Spleen (tissue), 11 donors: Measurements from ENCODE around the gene KBTBD8. TPM values are rescaled to one million over a fixed set of nuclear protein-coding genes. Genes with fewer than 3 reads are reported as not detected.

ENCODE experiments used
- DNase-seq: peaks from one replicate; pipeline ENCODE4 v3.0.0-alpha.2; 2020
- H3K27ac ChIP-seq, 8 donors: fragments of 200-600 bp; sonication (generic) in 7 of 8; 1 replicate in 4 of 8; 2 replicates in 4 of 8; pipeline versions ENCODE4 v1.5.0 to v1.8.0; 2016 to 2021; ENCODE audit warnings: inconsistent platforms in 4 of 8, mild to moderate bottlenecking in 4 of 8, moderate library complexity in 1 of 8
- H3K27me3 ChIP-seq, 7 donors: fragments of 200-600 bp; sonication (generic) in 6 of 7; replicated peaks in 1 of 7; 1 replicate in 4 of 7; 2 replicates in 3 of 7; pipeline versions ENCODE4 v1.5.0 to v1.8.0; 2016 to 2021; ENCODE audit warnings: inconsistent platforms in 3 of 7, mild to moderate bottlenecking in 1 of 7
- H3K36me3 ChIP-seq, 6 donors: fragments of 200-600 bp; sonication (generic) in 5 of 6; 1 replicate in 4 of 6; 2 replicates in 2 of 6; pipeline versions ENCODE4 v1.5.0 to v1.8.0; 2016 to 2021; ENCODE audit warnings: inconsistent platforms in 2 of 6
- H3K4me1 ChIP-seq, 6 donors: fragments of 200-600 bp; sonication (generic) in 5 of 6; 1 replicate in 3 of 6; 2 replicates in 3 of 6; pipeline versions ENCODE4 v1.5.0 to v1.8.0; 2016 to 2021; ENCODE audit warnings: inconsistent platforms in 3 of 6
- H3K4me3 ChIP-seq, 8 donors: fragments of 200-600 bp; sonication (generic) in 7 of 8; 1 replicate in 4 of 8; 2 replicates in 4 of 8; pipeline versions ENCODE4 v1.5.0 to v1.8.0; 2016 to 2021; ENCODE audit warnings: inconsistent platforms in 4 of 8, mild to moderate bottlenecking in 4 of 8, moderate library complexity in 2 of 8
- H3K9me3 ChIP-seq, 8 donors: fragments of 200-600 bp; sonication (generic) in 7 of 8; 1 replicate in 4 of 8; 2 replicates in 4 of 8; pipeline versions ENCODE4 v1.5.0 to v1.8.0; 2016 to 2021; ENCODE audit warnings: inconsistent platforms in 4 of 8
- POLR2A ChIP-seq, 3 donors: fragments of 450-650 bp; IDR thresholded peaks; one replicate each; pipeline ENCODE4 v1.5.1; 2017; ENCODE audit warnings: antibody characterized with exemption in 3 of 3, mild to moderate bottlenecking in 1 of 3
- POLR2AphosphoS5 ChIP-seq, 3 donors: sonication (generic); formaldehyde crosslinking; IDR thresholded peaks; one replicate each; pipeline ENCODE4 v1.5.1; 2017; ENCODE audit warnings: antibody characterized with exemption in 3 of 3
- WGBS, 5 donors: extraction: QIAGEN DNeasy Blood & Tissue Kit in 3 of 5; methylation state at CpG; one replicate each; pipeline versions ENCODE4 v1.1.5 to v1.1.7; 2013 to 2018; 5-methylcytosine and 5-hydroxymethylcytosine counted together
- intact Hi-C: fragments of 100-400 bp; cut with DNase I; formaldehyde crosslinking; loops from one replicate; pipeline ENCODE4 v1.15.0; 2023; ENCODE audit warnings: low total_unique reads
- polyA plus RNA-seq, 3 donors: library from polyadenylated mRNA; stranded (reverse); fragments of 200-250 nt; gene quantifications; one replicate each; pipeline ENCODE4 v1.2.1, GENCODE V29; 2013
- total RNA-seq, 7 donors: library from RNA; depleted of rRNA in 3 of 7; stranded (reverse); fragments of >200 nt in 3 of 7; fragmentation: NEBNext Ultra II Directional in 4 of 7; extraction: Animal tissue kit (Norgen Biotek cat#: 25700) in 4 of 7; gene quantifications; one replicate each; pipeline versions ENCODE4 v1.1.0 to v1.2.1, GENCODE V29; 2016 to 2021
- TF ChIP-seq, protein P1 (sequence below), 11 experiments: fragments of 200-600 bp in 7 of 11; fragments of 450-650 bp in 4 of 11; sonication (generic) in 4 of 11; IDR thresholded peaks in 8 of 11; conservative IDR thresholded peaks in 3 of 11; 1 replicate in 7 of 11; 2 replicates in 4 of 11; pipeline versions ENCODE4 v1.4.0 to v1.8.0; 2016 to 2021; ENCODE audit warnings: antibody characterized with exemption in 11 of 11, inconsistent platforms in 4 of 11, mild to moderate bottlenecking in 1 of 11
- donor health status: healthy with polysubstance abuse.
- donor health status: DM: no; HTN: no; CAD: no; lungs with moderate emphysema.
- donor health status: DM: no; HTN: no; CAD: no.
- donor health status: Bipolar disorder and iron deficiency.
- donor health status: healthy.
- donor health status: DM: no; HTN: no; CAD: no.
- donor health status: DM: yes; HTN: yes; CAD: no.

The KBTBD8 gene
- total and polyA plus RNA-seq, 10 donors = 9.8 to 31.9 (median 12.7) TPM

GRCh38 chr3:66989860-66990696 lies 8.0 kb upstream of the KBTBD8 start:
- Histone ChIP-seq H3K27ac (peak overlapping the region in 4 of 8 donors; percentile 33 to 73 (median 60)), H3K9me3 (no peaks in the 10 kb centered on the region), H3K4me3 (peak overlapping the region in 5 of 8 donors; percentile 4 to 62 (median 26)), H3K27me3 (no peaks in the 10 kb centered on the region), H3K36me3 (no peaks in the 10 kb centered on the region), H3K4me1 (no peaks in the 10 kb centered on the region)
- 80 to 84% (median 81%) methylated on average over 7 of the region's 7 CpGs for WGBS, 5 donors
- no peak for DNase-seq
- TF ChIP-seq POLR2AphosphoS5 (IDR thresholded peaks at IDR 0.05) (no peak), POLR2A (IDR thresholded peaks at IDR 0.05) (no peak)
- TF ChIP-seq, protein P1, sequence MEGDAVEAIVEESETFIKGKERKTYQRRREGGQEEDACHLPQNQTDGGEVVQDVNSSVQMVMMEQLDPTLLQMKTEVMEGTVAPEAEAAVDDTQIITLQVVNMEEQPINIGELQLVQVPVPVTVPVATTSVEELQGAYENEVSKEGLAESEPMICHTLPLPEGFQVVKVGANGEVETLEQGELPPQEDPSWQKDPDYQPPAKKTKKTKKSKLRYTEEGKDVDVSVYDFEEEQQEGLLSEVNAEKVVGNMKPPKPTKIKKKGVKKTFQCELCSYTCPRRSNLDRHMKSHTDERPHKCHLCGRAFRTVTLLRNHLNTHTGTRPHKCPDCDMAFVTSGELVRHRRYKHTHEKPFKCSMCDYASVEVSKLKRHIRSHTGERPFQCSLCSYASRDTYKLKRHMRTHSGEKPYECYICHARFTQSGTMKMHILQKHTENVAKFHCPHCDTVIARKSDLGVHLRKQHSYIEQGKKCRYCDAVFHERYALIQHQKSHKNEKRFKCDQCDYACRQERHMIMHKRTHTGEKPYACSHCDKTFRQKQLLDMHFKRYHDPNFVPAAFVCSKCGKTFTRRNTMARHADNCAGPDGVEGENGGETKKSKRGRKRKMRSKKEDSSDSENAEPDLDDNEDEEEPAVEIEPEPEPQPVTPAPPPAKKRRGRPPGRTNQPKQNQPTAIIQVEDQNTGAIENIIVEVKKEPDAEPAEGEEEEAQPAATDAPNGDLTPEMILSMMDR (IDR thresholded peaks at IDR 0.05 in 8 of 11, conservative IDR thresholded peaks at IDR 0.05 in 3 of 11) = peak in 4 of 11 experiments; percentile 12 to 37 (median 20)
- intact Hi-C loops = no loop called here

DNA sequence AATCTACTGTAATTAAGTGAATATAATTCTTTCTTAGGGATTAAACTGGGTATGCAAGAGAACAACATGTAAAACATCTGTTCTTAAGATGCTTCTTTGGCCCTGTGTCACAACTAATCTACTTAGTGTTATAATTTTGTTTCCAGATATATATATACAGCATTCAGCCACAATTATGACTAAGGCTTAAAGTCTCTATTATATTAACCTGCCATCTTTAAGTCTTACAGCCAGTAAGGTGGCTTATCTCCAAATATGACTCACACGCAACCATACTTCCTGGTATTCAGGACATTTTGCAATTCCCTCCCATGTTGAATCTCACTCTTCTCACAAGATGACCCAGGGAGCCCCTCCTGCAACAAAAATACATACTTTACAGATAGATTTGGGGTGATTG lies 6.6 kb upstream of the KBTBD8 start:
- H3K4me1 ChIP-seq = no peaks in the 10 kb centered on the region
- no peak for DNase-seq
- 43 to 73% (median 64%) methylated on average over 1 of the region's 1 CpG for WGBS, 5 donors
- intact Hi-C loops = no loop called here
- no peak for TF ChIP-seq POLR2A (IDR thresholded peaks at IDR 0.05)
- no peak for TF ChIP-seq POLR2AphosphoS5 (IDR thresholded peaks at IDR 0.05)
- TF ChIP-seq, protein P1 (IDR thresholded peaks at IDR 0.05 in 8 of 11, conservative IDR thresholded peaks at IDR 0.05 in 3 of 11) = no peak
- peaks cover 0 to 1% (median 0%) of the 10 kb centered on the region in 7 donors for H3K27me3 ChIP-seq
- H3K36me3 ChIP-seq = no peaks in the 10 kb centered on the region
- H3K4me3 ChIP-seq = no peak overlapping the region
- H3K9me3 ChIP-seq = no peaks in the 10 kb centered on the region
- H3K27ac ChIP-seq = no peak overlapping the region

DNA sequence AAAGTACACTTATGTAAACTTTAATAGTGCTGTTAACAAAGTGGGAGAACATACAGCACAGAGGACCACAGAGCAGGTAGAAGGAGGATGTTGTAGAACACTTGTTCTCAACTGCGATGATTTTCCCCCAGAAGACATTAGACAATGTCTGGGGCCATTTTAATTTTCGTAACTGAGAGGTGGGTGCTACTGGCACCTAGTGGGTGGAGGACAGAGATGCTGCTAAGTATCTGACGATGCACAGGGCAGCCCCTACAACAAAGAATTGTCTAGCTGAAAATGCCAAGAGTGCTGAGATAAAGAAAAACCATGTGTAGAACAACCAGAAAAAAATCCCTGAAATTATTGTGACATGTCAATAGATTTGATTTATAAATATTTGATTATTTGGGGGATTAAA lies 5.0 kb upstream of the KBTBD8 start:
- 85 to 89% (median 87%) methylated on average over 3 of the region's 3 CpGs for WGBS, 5 donors
- no peak overlapping the region for H3K4me3 ChIP-seq
- no peak for DNase-seq
- H3K4me1 ChIP-seq = peaks cover 4 to 9% (median 7%) of the 10 kb centered on the region in 6 donors
- peaks cover 0 to 4% (median 0%) of the 10 kb centered on the region in 7 donors for H3K27me3 ChIP-seq
- H3K27ac ChIP-seq = no peak overlapping the region
- no peaks in the 10 kb centered on the region for H3K9me3 ChIP-seq
- TF ChIP-seq POLR2A (IDR thresholded peaks at IDR 0.05) = no peak
- TF ChIP-seq, protein P1 (IDR thresholded peaks at IDR 0.05 in 8 of 11, conservative IDR thresholded peaks at IDR 0.05 in 3 of 11) = no peak
- TF ChIP-seq POLR2AphosphoS5 (IDR thresholded peaks at IDR 0.05) = no peak
- intact Hi-C loops = no loop called here
- no peaks in the 10 kb centered on the region for H3K36me3 ChIP-seq

DNA sequence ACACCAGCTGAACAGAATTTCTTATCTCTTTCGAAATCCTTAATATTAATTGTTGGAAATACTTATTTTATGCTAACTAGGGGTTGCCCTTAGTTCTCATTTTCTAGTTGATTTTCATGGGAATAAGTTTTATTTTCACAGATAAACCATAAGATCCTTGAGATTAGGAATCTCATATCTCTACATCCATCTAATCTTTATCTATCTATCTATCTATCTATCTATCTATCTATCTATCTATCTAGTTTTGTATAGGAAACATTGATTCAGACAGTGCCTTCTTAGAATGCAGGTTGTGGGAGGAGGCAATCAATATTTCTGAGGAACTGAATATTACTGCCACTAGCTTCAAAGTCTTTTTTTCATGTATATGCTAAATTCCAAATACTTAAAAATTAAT lies 3.5 kb upstream of the KBTBD8 start:
- no peaks in the 10 kb centered on the region for H3K9me3 ChIP-seq
- H3K27ac ChIP-seq = no peak overlapping the region
- H3K4me1 ChIP-seq = peaks cover 4 to 19% (median 14%) of the 10 kb centered on the region in 6 donors
- DNase-seq = no peak
- WGBS, 5 donors = 66 to 90% (median 73%) methylated on average over 1 of the region's 1 CpG
- no peaks in the 10 kb centered on the region for H3K36me3 ChIP-seq
- intact Hi-C loops = no loop called here
- TF ChIP-seq, protein P1 (IDR thresholded peaks at IDR 0.05 in 8 of 11, conservative IDR thresholded peaks at IDR 0.05 in 3 of 11) = no peak
- TF ChIP-seq POLR2A (IDR thresholded peaks at IDR 0.05) = no peak
- TF ChIP-seq POLR2AphosphoS5 (IDR thresholded peaks at IDR 0.05) = no peak
- H3K27me3 ChIP-seq = peaks cover 0 to 4% (median 0%) of the 10 kb centered on the region in 7 donors
- H3K4me3 ChIP-seq = no peak overlapping the region
